H9 (cell line): Measurements from ENCODE around the gene UBQLN3. TPM values are rescaled to one million over a fixed set of nuclear protein-coding genes. Genes with fewer than 3 reads are reported as not detected.

Experiments
- DNase-seq: peaks from one replicate; pipeline ENCODE4 v3.0.0-alpha.2; 2017
- H2AFZ ChIP-seq: one replicate; pipeline ENCODE4 v1.6.1; 2013; ENCODE audit warnings: mild to moderate bottlenecking, low read length, control low read depth, moderate library complexity
- H2AK5ac ChIP-seq: 2 replicates; pipeline ENCODE4 v1.6.1; 2013; ENCODE audit warnings: low read length, control low read depth, mixed read lengths; ENCODE audit not compliant: insufficient read length
- H2BK120ac ChIP-seq: one replicate; pipeline ENCODE4 v1.6.1; 2013; ENCODE audit warnings: low read depth, mild to moderate bottlenecking, low read length, control low read depth, inconsistent platforms; ENCODE audit not compliant: poor library complexity, severe bottlenecking
- H2BK12ac ChIP-seq: 2 replicates; pipeline ENCODE4 v1.6.1; 2013; ENCODE audit warnings: low read length, control low read depth, mixed read lengths, low read depth; ENCODE audit not compliant: insufficient read length
- H2BK15ac ChIP-seq: 2 replicates; pipeline ENCODE4 v1.6.1; 2013; ENCODE audit warnings: low read depth, low read length, control low read depth
- H2BK20ac ChIP-seq: one replicate; pipeline ENCODE4 v1.6.1; 2013; ENCODE audit warnings: low read depth, mild to moderate bottlenecking, low read length, control low read depth, inconsistent platforms; ENCODE audit not compliant: poor library complexity, severe bottlenecking
- H2BK5ac ChIP-seq: 2 replicates; pipeline ENCODE4 v1.6.1; 2013; ENCODE audit warnings: low read length, control low read depth, mixed read lengths; ENCODE audit not compliant: insufficient read length
- H3K14ac ChIP-seq: 2 replicates; pipeline ENCODE4 v1.6.1; 2013; ENCODE audit warnings: low read length, control low read depth; ENCODE audit not compliant: insufficient read depth
- H3K18ac ChIP-seq: 2 replicates; pipeline ENCODE4 v1.6.1; 2013; ENCODE audit warnings: low read depth, mild to moderate bottlenecking, mixed read lengths, low read length, control low read depth; ENCODE audit not compliant: insufficient read length
- H3K23ac ChIP-seq: 2 replicates; pipeline ENCODE4 v1.6.1; 2013; ENCODE audit warnings: low read length, control low read depth, mixed read lengths, low read depth; ENCODE audit not compliant: insufficient read length
- H3K23me2 ChIP-seq: 2 replicates; pipeline ENCODE4 v1.6.1; 2013; ENCODE audit warnings: low read depth, mild to moderate bottlenecking, mixed read lengths, low read length, control low read depth; ENCODE audit not compliant: insufficient read length, poor library complexity, severe bottlenecking
- H3K27ac ChIP-seq: 2 replicates; pipeline ENCODE4 v1.5.1; 2013; ENCODE audit warnings: low read length, control low read depth, mixed read lengths, low read depth; ENCODE audit not compliant: insufficient read length
- H3K27me3 ChIP-seq: 2 replicates; pipeline ENCODE4 v1.6.1; 2013; ENCODE audit warnings: low read length, control low read depth, inconsistent platforms; ENCODE audit not compliant: insufficient read depth
- H3K4ac ChIP-seq: 2 replicates; pipeline ENCODE4 v1.6.1; 2013; ENCODE audit warnings: low read depth, mild to moderate bottlenecking, control low read depth, inconsistent platforms, low read length, moderate library complexity
- H3K4me1 ChIP-seq: 2 replicates; pipeline ENCODE4 v1.6.1; 2013; ENCODE audit warnings: low read length, control low read depth, inconsistent platforms; ENCODE audit not compliant: insufficient read depth
- H3K4me2 ChIP-seq: 2 replicates; pipeline ENCODE4 v1.6.1; 2013; ENCODE audit warnings: low read length, control low read depth, mixed read lengths; ENCODE audit not compliant: insufficient read length, insufficient read depth
- H3K56ac ChIP-seq: 2 replicates; pipeline ENCODE4 v1.6.1; 2013; ENCODE audit warnings: low read depth, mild to moderate bottlenecking, mixed read lengths, low read length, control low read depth; ENCODE audit not compliant: insufficient read length
- H3K79me1 ChIP-seq: 2 replicates; pipeline ENCODE4 v1.6.1; 2013; ENCODE audit warnings: low read depth, mild to moderate bottlenecking, moderate library complexity, low read length, control low read depth, inconsistent platforms; ENCODE audit not compliant: insufficient read depth, poor library complexity, severe bottlenecking
- H3K79me2 ChIP-seq: 2 replicates; pipeline ENCODE4 v1.6.1; 2013; ENCODE audit warnings: low read length, control low read depth, inconsistent platforms; ENCODE audit not compliant: insufficient read depth
- H3K9ac ChIP-seq: 2 replicates; pipeline ENCODE4 v1.6.1; 2013; ENCODE audit warnings: low read length, control low read depth, mixed read lengths; ENCODE audit not compliant: insufficient read length; ENCODE audit errors: extremely low read depth
- H3K9me3 ChIP-seq: one replicate; pipeline ENCODE4 v1.6.1; 2013; ENCODE audit warnings: low read depth, low read length, inconsistent platforms; ENCODE audit not compliant: control insufficient read depth
- H3T11ph ChIP-seq: one replicate; pipeline ENCODE4 v1.6.1; 2013; ENCODE audit warnings: mild to moderate bottlenecking, low read length, control low read depth, inconsistent platforms
- H4K20me1 ChIP-seq: one replicate; pipeline ENCODE4 v1.6.1; 2013; ENCODE audit not compliant: control insufficient read depth, insufficient read length, insufficient read depth
- H4K5ac ChIP-seq: 2 replicates; pipeline ENCODE4 v1.6.1; 2013; ENCODE audit warnings: low read depth, mild to moderate bottlenecking, mixed read lengths, low read length, control low read depth; ENCODE audit not compliant: insufficient read length
- H4K8ac ChIP-seq: replicated peaks from 2 replicates; pipeline ENCODE4 v1.6.1; 2013; ENCODE audit warnings: low read length, control low read depth, mixed read lengths, low read depth; ENCODE audit not compliant: insufficient read length
- H4K91ac ChIP-seq: 2 replicates; pipeline ENCODE4 v1.6.1; 2013; ENCODE audit warnings: low read depth, mild to moderate bottlenecking, moderate library complexity, mixed read lengths, low read length, control low read depth; ENCODE audit not compliant: insufficient read length
- H3K27ac Mint-ChIP-seq, 3 experiments: 2 replicates in 2 of 3; 3 replicates in 1 of 3; pipeline ENCODE4 v1.8.0; 2020 to 2021; ENCODE audit warnings: mixed read lengths in 3 of 3, mild to moderate bottlenecking in 1 of 3, moderate library complexity in 1 of 3
- H3K27me3 Mint-ChIP-seq: 2 replicates; pipeline ENCODE4 v1.8.0; 2021; ENCODE audit warnings: low read depth, mild to moderate bottlenecking, moderate library complexity, mixed read lengths
- H3K36me3 Mint-ChIP-seq, 3 experiments: 2 replicates in 2 of 3; 3 replicates in 1 of 3; pipeline ENCODE4 v1.8.0; 2020 to 2021; ENCODE audit warnings: low read depth in 3 of 3, mixed read lengths in 3 of 3; ENCODE audit not compliant: insufficient read depth in 1 of 3
- H3K4me1 Mint-ChIP-seq, 2 experiments: 2 replicates each; pipeline ENCODE4 v1.8.0; 2020; ENCODE audit warnings: mixed read lengths in 2 of 2
- H3K4me3 Mint-ChIP-seq, 2 experiments: 2 replicates in 1 of 2; 3 replicates in 1 of 2; pipeline ENCODE4 v1.8.0; 2020 to 2021; ENCODE audit warnings: mild to moderate bottlenecking in 2 of 2, mixed read lengths in 2 of 2, moderate library complexity in 1 of 2
- H3K9me3 Mint-ChIP-seq, 2 experiments: 2 replicates in 1 of 2; 3 replicates in 1 of 2; pipeline ENCODE4 v1.8.0; 2020; ENCODE audit warnings: mild to moderate bottlenecking in 2 of 2, mixed read lengths in 2 of 2, moderate library complexity in 1 of 2
- CTCF ChIP-seq: fragments of 200-600 bp; sonication (generic); conservative IDR thresholded peaks from 3 replicates; pipeline ENCODE4 v1.8.0; 2021; ENCODE audit warnings: antibody characterized with exemption, mild to moderate bottlenecking
- total RNA-seq: library from RNA; stranded (reverse); gene quantifications from 2 replicates; pipeline ENCODE4 v1.2.1, GENCODE V29; 2021

Gene UBQLN3
- total RNA-seq, 1 experiment from 2014 or later = not detected

- no peak overlapping the region for H3K4ac ChIP-seq
- H4K91ac ChIP-seq = no peak overlapping the region
- H3K27me3 ChIP-seq = no peaks in the 10 kb centered on the region
- no peak overlapping the region for H2BK15ac ChIP-seq
- Mint-ChIP-seq H3K27ac (no peak overlapping the region), H3K4me3 (no peak overlapping the region), H3K27me3 (peaks cover 2% of the 10 kb centered on the region; the same call in 1 of the 2 replicates), H3K9me3 (peaks cover 6% of the 10 kb centered on the region in 2 experiments; a peak in 2 of 5 replicates), H3K36me3 (peaks cover 0 to 6% (median 0%) of the 10 kb centered on the region in 3 experiments; a peak in 2 of 7 replicates), H3K4me1 (no peaks in the 10 kb centered on the region)
- no peak overlapping the region for H2BK120ac ChIP-seq
- no peak overlapping the region for H3K56ac ChIP-seq
- no peaks in the 10 kb centered on the region for H3K23me2 ChIP-seq
- no peak overlapping the region for H3K27ac ChIP-seq
- no peak overlapping the region for H2BK5ac ChIP-seq
- no peaks in the 10 kb centered on the region for H3K4me1 ChIP-seq
- H4K8ac ChIP-seq = no peak overlapping the region
- H3K14ac ChIP-seq = no peak overlapping the region
- H4K5ac ChIP-seq = no peak overlapping the region
- no peak overlapping the region for H3K18ac ChIP-seq
- H3K79me2 ChIP-seq = no peaks in the 10 kb centered on the region
- H3K4me2 ChIP-seq = no peak overlapping the region
- H2BK20ac ChIP-seq = no peak overlapping the region
- no peak overlapping the region for H3K9ac ChIP-seq
- no peak overlapping the region for H2AFZ ChIP-seq
- H3K23ac ChIP-seq = no peak overlapping the region
- H3K9me3 ChIP-seq = no peaks in the 10 kb centered on the region
- no peak overlapping the region for H2AK5ac ChIP-seq
- no peak for DNase-seq
- no peak overlapping the region for H2BK12ac ChIP-seq
- no peak for TF ChIP-seq CTCF
- H4K20me1 ChIP-seq = no peaks in the 10 kb centered on the region
- H3T11ph ChIP-seq = no peak overlapping the region
- H3K79me1 ChIP-seq = no peaks in the 10 kb centered on the region
Observed at GRCh38 chr11:5536482-5536881, 26.7 kb upstream of the UBQLN3 start.
